SK-N-MC (cell line): ENCODE data around the gene MPV17L2.

Experiments used
- EZH2 ChIP-seq: fragments of 200-600 bp; sonication (generic); IDR thresholded peaks from one replicate; pipeline ENCODE4 v1.6.1; 2017; ENCODE audit warnings: antibody characterized with exemption
- POLR2AphosphoS5 ChIP-seq: IDR thresholded peaks from 2 replicates; pipeline ENCODE4 v1.6.1; 2012; ENCODE audit warnings: mild to moderate bottlenecking, low read depth, low read length, borderline replicate concordance

GRCh38 chr19:18232540-18233223 lies 39.7 kb downstream of the MPV17L2 start:
- TF ChIP-seq POLR2AphosphoS5 (no peak), EZH2 (no peak)
